DMS 273 treated with DMSO at 0.1 percent for 48 hours (cell line): ENCODE measurements around the gene GALNT7.

ENCODE experiments used
- DNase-seq: peaks from one replicate; lab custom pipeline; 2025; lab: John Stamatoyannopoulos, UW

GALNT7 gene

DNA sequence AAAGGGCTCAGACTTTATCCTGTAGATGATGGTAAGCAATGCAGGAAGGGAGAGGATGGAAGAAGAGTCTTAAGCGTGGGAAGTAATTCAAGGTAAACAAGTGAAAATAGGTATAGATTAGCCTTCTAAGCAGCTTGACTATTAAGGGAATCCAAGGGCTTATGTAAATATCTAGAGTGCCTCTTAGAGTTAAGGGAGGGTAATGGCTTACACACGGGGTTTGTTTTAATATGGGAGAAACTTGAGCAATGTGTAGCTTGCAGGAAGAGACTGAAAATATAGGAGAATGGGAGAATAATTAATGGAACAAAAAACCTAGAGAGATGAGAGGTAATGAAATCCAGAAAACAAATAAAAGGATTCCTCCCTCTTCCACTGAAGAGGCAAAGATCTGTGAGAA lies 189.3 kb downstream of the GALNT7 start:
- no peak for DNase-seq

DNA sequence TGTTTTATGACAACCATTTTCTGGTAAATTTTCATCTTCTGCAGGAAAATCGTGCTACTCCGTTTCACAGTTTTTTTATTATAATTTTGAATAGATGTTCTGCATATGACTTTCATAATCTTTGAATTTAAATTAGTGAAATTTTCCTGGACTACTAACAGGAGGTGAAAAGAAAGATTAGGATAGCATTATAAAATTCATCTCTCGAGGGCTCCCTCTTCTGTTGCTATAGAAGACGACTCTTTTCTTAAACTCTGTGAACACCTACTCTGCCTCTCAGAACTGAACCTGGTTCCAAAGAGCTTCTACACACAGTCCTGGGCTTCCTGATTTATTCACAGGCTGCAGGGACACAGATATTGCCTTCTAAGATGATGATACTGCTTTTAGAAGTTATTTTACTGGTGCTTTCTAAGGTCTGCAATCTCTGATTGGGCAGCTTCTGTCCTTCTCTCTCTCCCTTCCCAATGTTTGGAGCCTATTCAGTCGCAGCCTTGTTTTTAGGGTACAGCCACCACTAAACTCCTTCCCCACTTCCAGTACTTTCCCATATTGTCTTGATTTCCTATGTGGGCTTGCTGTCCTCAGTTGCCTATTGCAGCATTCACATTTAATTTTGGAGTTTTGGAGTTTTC lies 192.1 kb downstream of the GALNT7 start:
- DNase-seq, result no peak

DNA sequence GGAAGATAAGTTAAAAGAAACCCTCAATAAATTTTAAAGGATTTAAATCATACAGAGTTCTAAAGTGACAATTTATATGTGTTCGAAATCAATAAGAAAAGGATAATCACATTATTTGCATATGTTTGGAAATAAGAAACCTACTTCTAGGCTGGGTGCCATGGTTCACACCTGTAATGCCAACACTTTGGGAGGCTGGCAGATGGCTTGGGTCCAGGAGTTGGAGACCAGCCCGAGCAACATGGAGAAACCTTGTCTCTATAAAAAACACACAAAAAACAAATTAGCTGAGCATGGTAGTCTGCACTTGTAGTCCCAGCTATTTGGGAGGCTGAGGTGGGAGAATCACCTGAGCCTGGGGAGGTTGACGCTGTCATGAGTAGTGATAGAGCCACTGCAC lies 194.1 kb downstream of the GALNT7 start:
- no peak for DNase-seq

- no peak for DNase-seq
Measured at GRCh38 chr4:173365359-173365996, 196.9 kb downstream of the GALNT7 start.

DNA sequence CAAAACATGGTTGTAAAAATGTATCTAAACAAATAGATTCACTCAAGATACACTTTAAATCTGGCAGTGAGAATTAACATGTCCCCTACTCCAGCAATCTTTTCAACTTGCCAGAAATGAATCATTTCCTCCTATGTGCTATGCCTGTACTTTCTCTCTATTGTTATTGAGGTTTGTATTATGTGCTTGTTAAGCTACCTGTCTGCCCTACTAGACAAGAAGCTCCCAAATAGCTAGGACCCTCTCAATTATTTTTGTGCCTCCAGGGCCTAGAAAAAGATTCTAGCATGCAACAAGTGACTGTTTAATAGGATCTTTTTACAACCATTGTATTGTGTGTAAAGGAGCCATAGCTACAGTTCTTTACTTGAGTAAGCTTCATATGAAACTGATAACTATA lies 198.7 kb downstream of the GALNT7 start:
- DNase-seq, result no peak

- DNase-seq, result no peak
Measured at GRCh38 chr4:173367946-173368345, 199.3 kb downstream of the GALNT7 start.

DNA sequence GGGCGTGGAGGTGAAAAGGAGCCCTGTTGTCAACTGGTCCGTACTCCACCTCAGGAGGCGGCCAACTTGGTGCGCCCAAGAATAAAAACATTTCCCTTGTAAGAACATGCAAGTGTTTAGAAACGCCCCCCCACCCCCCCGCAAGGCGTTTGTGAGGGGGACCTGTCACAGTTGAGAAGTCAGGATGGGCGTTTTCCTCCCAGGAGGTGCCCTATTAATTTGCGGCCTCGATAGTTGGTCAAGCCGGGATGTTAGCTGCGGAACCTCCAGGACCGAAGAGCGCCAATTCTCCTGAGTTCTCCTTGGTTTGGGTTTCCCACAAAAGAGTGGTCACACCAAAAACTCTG lies 201.5 kb downstream of the GALNT7 start:
- no peak for DNase-seq

- peak; percentile 88 for DNase-seq
Measured at GRCh38 chr4:173370477-173371291, 202.1 kb downstream of the GALNT7 start, which contains the start of gene SAP30. SAP30 (plus strand) TSS chr4:173370954; CDS start chr4:173371183, 229 bp downstream.

DNA sequence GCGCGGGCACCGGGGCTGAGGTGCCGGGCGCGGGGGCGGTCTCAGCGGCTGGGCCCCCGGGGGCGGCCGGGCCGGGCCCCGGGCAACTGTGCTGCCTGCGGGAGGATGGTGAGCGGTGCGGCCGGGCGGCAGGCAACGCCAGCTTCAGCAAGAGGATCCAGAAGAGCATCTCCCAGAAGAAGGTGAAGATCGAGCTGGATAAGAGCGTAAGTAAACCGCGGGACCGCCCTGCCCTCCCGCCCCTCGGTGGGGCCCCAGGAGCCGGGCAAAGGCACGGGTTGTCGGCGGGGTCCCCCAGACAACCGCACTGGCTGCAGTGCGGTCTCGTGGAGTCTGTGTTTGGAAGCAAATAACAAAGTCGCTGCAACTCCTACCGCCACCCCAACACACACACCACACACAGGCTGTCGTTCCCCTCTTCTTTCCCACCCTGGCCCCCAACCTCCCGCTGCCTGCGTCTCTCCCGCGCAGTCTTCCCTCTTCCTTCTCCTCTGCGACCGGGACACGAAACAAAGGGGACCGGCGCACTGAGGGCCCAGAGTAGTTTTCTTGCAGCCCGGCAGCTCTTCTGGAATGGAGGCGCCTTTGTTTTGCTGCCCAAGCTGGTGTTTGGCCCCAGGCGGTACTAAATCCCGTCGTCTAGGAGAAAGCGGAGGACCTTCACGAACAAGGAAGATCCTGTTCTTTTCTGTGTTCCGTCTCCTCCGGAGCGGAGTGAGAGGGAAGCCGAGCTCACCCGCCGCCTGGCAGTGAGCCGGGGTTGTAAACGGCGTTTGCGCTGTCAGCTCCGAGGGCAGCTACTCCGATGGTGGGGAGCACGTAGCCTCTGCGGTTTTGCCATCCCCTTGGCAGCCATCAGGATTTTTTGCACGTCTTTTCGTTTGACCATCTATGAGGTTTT lies 202.9 kb downstream of the GALNT7 start:
- DNase-seq, result no peak
